ENCODE measurements around the gene MAGI2.

GRCh38 chr7:78149787-78150186 lies 1303.7 kb downstream of the MAGI2 start:
- TF ChIP-seq CTCF (IDR thresholded peaks at IDR 0.05), result no peak
- no peak for TF ChIP-seq POLR2A (IDR thresholded peaks at IDR 0.05)

Data from esophagus squamous epithelium (tissue), 4 donors.